Measurements from ENCODE around the gene DMRT1. TPM values are rescaled to one million over a fixed set of nuclear protein-coding genes. Genes with fewer than 3 reads are reported as not detected.
"Not testable (repeated sequence)": the region's sequence is repeated elsewhere in the genome, so short reads cannot be mapped to it uniquely, and the experiment has no call there.

DMRT1 gene
- total RNA-seq, 2 donors from 2014 or later = 0.26 TPM; not detected in 1

DNA sequence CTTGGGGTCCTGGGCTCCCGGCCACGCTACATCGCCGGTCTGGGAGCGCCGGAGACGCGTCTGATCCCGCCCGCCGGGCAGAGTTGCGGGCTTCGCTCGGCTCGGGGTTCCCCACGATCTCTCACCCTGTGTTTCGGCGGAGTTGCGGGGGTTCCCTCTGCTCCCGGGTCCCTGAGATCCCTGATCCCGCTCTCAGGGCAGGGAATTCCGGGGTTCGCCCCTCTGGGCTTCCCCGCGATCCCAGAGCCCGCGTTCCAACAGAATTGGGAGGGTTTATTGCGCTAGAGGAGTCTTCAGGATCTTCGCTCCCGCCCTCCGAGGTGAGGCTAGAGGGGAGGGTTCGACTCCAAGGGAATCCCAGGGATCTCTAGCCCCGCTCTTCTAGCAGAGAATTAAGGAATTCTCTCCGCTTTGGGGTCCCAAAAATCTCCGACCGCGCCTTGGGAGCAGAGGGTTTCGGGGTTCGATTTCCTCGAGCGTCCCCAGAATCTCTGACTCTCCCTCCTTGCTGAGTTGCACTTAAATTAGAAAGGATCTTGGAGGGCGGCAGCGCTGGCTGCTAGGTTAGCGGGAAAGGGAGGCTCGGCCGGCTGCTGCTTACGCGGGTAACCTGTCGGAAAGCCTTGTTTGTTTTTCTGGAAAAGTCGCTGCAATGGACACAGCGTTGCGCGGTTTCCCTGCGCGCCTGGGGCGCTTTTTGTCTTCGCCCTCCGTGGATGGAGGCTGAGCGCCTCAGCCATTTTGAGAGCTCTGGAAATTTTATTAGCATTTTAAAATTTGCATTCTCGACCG is 1.3 kb downstream of the DMRT1 start:
- Mint-ChIP-seq H3K4me1 (no peaks in the 10 kb centered on the region), H3K36me3 (ENCODE audit: low read depth) (no peaks in the 10 kb centered on the region), H3K27ac (no peak overlapping the region), H3K27me3 (peaks cover 46% of the 10 kb centered on the region), H3K4me3 (no peak overlapping the region), H3K9me3 (no peaks in the 10 kb centered on the region)
- no peak for ATAC-seq (replicated peaks)

DNA sequence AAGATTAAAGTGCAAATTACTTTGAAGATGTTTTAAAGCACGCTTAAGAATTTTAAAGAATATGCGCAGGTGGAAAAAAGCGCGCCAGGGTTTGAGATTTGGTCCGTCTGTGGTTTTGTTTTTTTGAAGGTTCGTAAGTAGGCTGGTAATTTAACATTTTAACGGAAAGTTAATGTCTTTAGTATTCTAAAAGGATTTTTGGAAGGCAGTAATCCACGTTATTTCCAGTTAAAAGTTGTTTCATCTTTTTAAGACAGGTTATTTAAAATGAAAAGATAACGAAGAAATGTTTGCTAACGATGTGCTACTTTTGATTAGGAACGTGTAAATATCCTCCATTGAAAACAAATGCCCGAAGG is 1.9 kb downstream of the DMRT1 start:
- Mint-ChIP-seq H3K27me3 (peaks cover 45% of the 10 kb centered on the region), H3K4me3 (no peak overlapping the region)

DNA sequence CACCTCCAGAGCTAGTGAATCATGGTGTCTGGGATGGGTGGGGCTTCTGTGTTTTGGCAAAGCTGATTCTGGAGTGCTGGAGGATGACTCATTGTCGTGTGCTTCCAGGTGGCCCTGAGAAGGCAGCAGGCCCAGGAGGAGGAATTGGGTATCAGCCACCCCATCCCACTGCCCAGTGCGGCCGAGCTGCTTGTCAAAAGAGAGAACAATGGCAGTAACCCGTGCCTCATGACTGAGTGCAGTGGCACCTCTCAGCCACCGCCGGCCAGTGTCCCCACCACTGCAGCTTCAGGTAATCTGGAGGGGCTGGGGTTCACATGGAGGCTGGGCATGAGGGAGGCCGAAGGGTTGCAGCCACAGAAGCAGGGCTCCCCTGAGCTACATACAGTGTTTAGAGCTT is 5.4 kb downstream of the DMRT1 start:
- no peak overlapping the region for H3K4me3 Mint-ChIP-seq
- no peaks in the 10 kb centered on the region for H3K9me3 Mint-ChIP-seq
- H3K4me1 Mint-ChIP-seq = no peaks in the 10 kb centered on the region
- no peaks in the 10 kb centered on the region for H3K36me3 Mint-ChIP-seq (ENCODE audit: low read depth)
- H3K27me3 Mint-ChIP-seq = peaks cover 36% of the 10 kb centered on the region
- ATAC-seq (replicated peaks) = no peak
- no peak overlapping the region for H3K27ac Mint-ChIP-seq

More for the DNA sequence above, 1.9 kb downstream of the DMRT1 start:
- Mint-ChIP-seq H3K27ac (no peak overlapping the region), H3K4me1 (no peaks in the 10 kb centered on the region), H3K9me3 (no peaks in the 10 kb centered on the region), H3K36me3 (ENCODE audit: low read depth) (no peaks in the 10 kb centered on the region)
- ATAC-seq (replicated peaks) = no peak

DNA sequence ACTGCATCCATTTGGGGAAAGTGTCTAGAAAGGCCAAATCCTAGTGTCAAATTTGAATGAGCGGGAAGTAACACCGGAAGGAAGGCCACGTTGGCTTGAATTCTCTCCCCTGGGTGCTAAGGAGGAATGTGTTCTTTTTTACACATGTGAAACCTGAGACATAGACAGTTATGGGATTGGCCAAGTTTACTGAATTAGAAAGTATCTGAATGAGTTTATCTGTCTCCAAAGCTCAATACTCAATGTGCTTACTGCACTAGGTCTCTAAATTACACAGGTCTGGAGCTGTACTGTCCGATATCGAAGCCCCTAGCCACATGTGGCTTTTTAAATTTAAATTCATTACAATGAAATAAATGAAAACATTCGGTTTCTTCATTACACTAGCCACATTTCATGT is 6.0 kb downstream of the DMRT1 start:
- H3K4me3 Mint-ChIP-seq = no peak overlapping the region
- H3K4me1 Mint-ChIP-seq = no peaks in the 10 kb centered on the region
- H3K36me3 Mint-ChIP-seq (ENCODE audit: low read depth) = no peaks in the 10 kb centered on the region
- no peak overlapping the region for H3K27ac Mint-ChIP-seq
- no peaks in the 10 kb centered on the region for H3K9me3 Mint-ChIP-seq
- peak; percentile 54 for ATAC-seq (replicated peaks)
- peaks cover 39% of the 10 kb centered on the region for H3K27me3 Mint-ChIP-seq

DNA sequence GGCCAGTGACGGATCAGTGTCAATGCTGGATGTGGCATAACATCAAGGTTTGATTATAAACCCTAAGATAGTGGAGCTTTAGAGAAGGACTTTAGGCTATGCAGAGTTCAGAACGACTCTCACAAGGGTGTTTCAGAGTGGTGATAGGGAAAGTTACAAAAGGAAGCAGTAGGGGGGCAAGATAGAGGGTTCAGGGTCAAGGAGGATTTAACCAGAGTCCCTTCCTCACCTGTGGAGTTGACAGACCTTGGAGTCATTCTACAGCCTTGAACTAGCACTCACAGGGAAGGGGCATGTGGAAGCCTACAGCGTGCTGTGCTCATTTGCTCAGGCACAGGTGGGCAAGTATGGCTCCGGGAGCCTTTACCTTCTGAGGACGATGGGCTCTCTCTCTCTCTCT is 7.9 kb downstream of the DMRT1 start:
- no peaks in the 10 kb centered on the region for H3K36me3 Mint-ChIP-seq (ENCODE audit: low read depth)

DNA sequence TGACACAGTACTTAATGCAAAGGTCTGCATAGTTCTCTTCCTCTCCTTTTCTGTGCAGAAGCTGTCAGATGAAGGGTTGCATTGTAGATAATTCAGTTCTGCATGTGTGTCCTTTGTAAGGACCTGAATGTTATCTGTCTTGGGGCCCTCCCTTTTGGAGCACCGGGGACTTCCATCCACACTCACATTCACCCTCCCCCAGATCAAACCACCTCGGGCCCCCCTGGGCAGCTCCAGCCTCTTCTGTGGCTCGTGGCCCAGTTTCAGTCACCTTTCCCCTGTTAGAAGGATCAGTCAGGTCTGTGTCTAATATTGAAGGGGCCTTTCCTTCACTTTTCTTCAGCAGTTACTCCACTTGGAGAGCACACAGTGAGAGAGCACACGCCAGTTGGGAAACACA is 11.0 kb downstream of the DMRT1 start:
- no peaks in the 10 kb centered on the region for H3K9me3 Mint-ChIP-seq
- H3K27ac Mint-ChIP-seq = no peak overlapping the region
- H3K36me3 Mint-ChIP-seq (ENCODE audit: low read depth) = no peaks in the 10 kb centered on the region
- peaks cover 19% of the 10 kb centered on the region for H3K27me3 Mint-ChIP-seq
- no peaks in the 10 kb centered on the region for H3K4me1 Mint-ChIP-seq
- no peak for ATAC-seq (replicated peaks)
- no peak overlapping the region for H3K4me3 Mint-ChIP-seq

More for the DNA sequence above, 7.9 kb downstream of the DMRT1 start:
- Mint-ChIP-seq H3K4me3 (no peak overlapping the region), H3K27me3 (peaks cover 29% of the 10 kb centered on the region), H3K9me3 (no peaks in the 10 kb centered on the region), H3K4me1 (no peaks in the 10 kb centered on the region), H3K27ac (no peak overlapping the region)
- no peak for ATAC-seq (replicated peaks)

DNA sequence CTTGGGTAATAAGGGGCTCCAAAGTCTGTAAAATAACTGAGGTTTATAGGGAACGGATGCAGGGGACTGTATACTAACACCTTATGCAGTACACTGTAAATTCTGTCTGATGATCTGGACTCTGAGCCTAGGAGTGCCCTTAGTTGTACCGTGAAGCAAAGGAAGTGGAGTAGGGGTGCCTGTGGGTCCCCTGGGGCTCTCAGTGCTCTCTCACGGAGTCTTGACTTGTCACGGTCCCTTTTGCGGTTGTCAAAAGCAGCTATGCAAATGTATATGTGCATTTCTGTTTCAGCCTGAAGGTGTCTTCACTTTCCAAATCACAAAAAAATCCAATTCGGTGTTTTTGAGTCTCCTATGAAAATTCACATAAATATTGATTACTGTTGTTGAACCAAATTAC is 17.8 kb downstream of the DMRT1 start:
- peaks cover 17% of the 10 kb centered on the region for H3K27me3 Mint-ChIP-seq
- no peaks in the 10 kb centered on the region for H3K36me3 Mint-ChIP-seq (ENCODE audit: low read depth)
- H3K9me3 Mint-ChIP-seq = peaks cover 8% of the 10 kb centered on the region

DNA sequence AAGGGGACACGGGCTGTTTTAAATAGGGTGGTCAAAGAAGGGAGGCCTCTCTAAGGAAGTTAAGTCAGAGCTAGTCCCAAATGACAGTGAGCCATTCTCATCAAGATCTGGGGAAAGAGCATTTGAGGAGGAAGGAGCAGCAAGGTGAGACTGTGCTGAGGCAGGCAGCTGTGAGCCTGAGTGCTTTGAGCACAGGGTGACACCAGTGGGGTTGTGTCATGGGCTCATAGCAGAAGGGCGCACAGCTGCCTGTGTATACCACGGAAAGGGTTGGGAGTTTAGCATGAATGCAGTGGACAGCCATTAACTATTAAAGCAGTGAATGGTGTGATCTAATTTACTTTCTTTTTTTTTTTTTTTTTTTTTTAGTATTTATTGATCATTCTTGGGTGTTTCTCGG is 19.2 kb downstream of the DMRT1 start:
- Mint-ChIP-seq H3K9me3 (peaks cover 8% of the 10 kb centered on the region), H3K4me1 (no peaks in the 10 kb centered on the region), H3K27me3 (peaks cover 21% of the 10 kb centered on the region), H3K4me3 (no peak overlapping the region), H3K36me3 (ENCODE audit: low read depth) (no peaks in the 10 kb centered on the region), H3K27ac (no peak overlapping the region)
- no peak for ATAC-seq (replicated peaks)

More for the DNA sequence above, 17.8 kb downstream of the DMRT1 start:
- no peak overlapping the region for H3K4me3 Mint-ChIP-seq
- ATAC-seq (replicated peaks) = no peak
- no peaks in the 10 kb centered on the region for H3K4me1 Mint-ChIP-seq
- no peak overlapping the region for H3K27ac Mint-ChIP-seq

DNA sequence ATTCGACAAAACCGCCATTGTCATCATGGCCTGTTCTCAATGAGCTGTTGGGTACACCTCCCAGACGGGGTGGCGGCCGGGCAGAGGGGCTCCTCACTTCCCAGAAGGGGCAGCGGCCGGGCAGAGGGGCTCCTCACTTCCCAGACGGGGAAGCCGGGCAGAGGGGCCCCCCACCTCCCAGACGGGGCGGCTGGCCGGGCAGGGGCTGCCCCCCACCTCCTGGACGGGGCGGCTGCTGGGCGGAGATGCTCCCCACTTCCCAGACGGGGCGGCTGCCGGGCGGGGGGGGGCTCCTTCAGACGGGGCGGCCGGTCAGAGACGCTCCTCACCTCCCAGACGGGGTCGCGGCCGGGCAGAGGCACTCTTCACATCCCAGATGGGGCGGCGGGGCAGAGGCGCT is 20.0 kb downstream of the DMRT1 start:
- ATAC-seq (replicated peaks); H3K9me3 Mint-ChIP-seq; H3K27ac Mint-ChIP-seq; H3K4me1 Mint-ChIP-seq; H3K36me3 Mint-ChIP-seq (ENCODE audit: low read depth); H3K4me3 Mint-ChIP-seq: not testable (repeated sequence)
- peaks cover 21% of the 10 kb centered on the region for H3K27me3 Mint-ChIP-seq

DNA sequence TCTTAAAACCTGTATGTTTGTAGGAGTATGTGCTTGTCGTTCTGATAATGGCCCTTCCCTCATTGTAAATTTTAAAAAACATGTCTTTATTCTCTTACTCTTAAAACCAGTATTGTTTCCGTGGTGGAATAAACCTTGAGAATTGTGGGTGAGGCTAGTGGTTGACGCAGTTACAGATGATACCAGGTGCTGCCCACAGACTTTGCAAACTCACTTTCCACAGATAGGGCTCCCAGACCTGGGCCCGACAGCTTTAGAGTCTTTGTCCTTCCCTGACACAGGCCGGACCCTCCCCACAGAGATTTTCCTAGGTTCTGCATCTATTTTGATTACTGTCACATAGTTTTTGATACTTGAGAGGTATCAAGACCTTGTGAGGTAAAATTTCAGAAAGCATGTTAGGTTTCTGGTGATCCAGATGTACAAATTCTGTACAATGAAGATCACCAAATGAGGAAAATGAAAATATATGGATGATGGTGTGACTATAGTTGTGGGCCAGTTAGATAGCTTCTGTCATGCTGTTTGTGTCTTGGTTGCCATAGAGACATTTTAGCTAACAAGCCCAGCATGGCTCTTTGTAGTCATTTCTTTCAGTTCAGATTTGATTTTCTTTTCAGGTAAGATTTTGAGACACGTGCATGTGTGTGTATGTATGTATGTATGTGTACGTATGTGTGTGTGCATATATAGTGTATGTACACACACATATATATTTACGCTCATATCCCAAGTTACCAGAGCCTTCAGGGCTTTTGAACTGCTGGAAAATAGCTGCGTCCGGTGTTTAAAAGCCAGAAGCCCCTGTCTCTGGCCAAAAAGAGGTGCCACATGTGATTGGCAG is 33.8 kb downstream of the DMRT1 start:
- no peaks in the 10 kb centered on the region for H3K36me3 Mint-ChIP-seq (ENCODE audit: low read depth)

DNA sequence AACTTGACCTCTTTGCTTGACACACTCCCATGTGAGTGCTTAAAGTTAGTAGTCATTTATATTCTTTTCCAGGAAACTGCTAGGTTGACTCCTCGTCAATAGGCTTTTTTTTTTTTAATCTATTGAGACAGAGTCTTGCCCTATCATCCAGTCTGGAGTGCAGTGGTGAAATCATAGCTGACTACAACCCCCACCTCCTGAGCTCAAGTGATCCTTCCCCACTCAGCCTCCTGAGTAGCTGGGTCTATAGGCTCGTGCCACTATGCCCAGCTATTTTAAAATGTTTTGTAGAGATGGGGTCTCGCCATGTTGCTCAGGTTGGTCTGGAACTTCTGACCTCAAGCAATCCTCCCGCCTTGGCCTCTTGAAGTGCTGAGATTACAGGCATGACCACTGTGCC is 34.9 kb downstream of the DMRT1 start:
- peaks cover 16% of the 10 kb centered on the region for H3K27me3 Mint-ChIP-seq
- H3K9me3 Mint-ChIP-seq = no peaks in the 10 kb centered on the region
- H3K4me3 Mint-ChIP-seq = no peak overlapping the region
- H3K4me1 Mint-ChIP-seq = no peaks in the 10 kb centered on the region
- no peak overlapping the region for H3K27ac Mint-ChIP-seq
- H3K36me3 Mint-ChIP-seq (ENCODE audit: low read depth) = no peaks in the 10 kb centered on the region
- ATAC-seq (replicated peaks) = no peak

More for the DNA sequence above, 33.8 kb downstream of the DMRT1 start:
- Mint-ChIP-seq H3K4me3 (no peak overlapping the region), H3K27me3 (peaks cover 7% of the 10 kb centered on the region), H3K4me1 (no peaks in the 10 kb centered on the region), H3K9me3 (no peaks in the 10 kb centered on the region), H3K27ac (no peak overlapping the region)
- ATAC-seq (replicated peaks) = no peak

DNA sequence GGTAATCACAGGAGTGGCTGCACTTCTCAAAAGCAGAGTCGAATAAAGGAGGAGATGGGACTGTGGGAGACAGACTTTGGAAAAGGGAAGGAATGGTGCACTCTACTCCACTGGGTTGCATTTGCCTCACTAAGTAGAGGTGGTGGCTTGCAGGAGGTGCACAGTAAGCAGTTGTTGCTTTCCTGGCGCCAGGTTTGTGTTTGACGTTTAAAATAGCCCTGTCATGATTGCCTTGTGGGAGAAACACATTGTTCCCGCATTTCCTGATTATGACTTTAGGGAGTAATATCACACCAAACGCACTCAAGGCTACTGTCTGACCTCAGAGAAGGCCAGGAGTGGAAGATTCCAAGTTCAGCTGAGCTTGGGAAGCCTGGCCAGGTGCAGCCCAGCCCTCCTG is 36.7 kb downstream of the DMRT1 start:
- no peak for ATAC-seq (replicated peaks)
- H3K4me3 Mint-ChIP-seq = no peak overlapping the region
- no peak overlapping the region for H3K27ac Mint-ChIP-seq
- H3K4me1 Mint-ChIP-seq = no peaks in the 10 kb centered on the region
- no peaks in the 10 kb centered on the region for H3K9me3 Mint-ChIP-seq
- H3K36me3 Mint-ChIP-seq (ENCODE audit: low read depth) = no peaks in the 10 kb centered on the region
- peaks cover 30% of the 10 kb centered on the region for H3K27me3 Mint-ChIP-seq

DNA sequence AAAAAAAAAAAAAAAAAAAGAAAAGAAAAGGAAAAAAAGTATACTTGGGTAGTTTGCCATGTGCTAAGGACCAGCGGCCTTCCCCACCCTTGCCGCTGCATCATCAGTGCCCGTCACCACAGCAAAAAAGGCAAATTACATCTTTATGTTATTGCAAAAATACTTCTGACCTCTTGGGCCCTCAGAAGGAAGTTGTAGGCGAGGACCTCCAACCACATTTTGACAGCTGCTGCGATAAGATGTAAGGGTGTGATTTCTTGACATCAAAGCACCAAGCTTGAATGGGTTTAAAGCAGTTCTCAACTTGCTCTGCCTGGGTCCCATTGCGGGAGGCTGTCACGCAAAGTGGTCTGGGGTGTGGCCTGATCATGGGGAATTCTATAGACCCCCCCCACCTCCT is 39.2 kb downstream of the DMRT1 start:
- no peak overlapping the region for H3K27ac Mint-ChIP-seq
- peaks cover 35% of the 10 kb centered on the region for H3K27me3 Mint-ChIP-seq
- ATAC-seq (replicated peaks) = no peak

DNA sequence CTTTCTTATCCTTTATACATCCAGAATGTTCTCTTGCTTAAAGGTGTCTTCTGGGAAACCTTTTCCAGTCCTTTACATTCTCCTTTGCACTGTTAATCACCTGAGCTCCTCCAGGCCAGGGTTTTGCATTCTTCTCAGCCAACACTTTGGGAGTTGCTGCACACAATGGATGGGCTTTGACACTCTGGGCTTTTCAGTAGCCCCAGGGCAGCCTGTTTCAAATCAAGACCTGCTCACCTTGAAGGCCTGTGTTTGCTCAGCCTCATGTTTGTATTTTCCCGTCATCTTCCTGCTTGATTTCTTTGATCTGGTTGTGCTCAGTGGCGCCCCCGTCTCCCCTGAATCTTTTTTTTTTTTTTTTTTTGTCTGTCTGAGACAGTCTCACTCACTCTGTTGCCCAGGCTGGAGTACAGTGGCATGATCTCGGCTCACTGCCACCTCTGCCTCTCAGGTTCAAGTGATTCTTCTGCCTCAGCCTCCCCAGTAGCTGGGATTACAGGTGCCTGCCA is 41.0 kb downstream of the DMRT1 start:
- H3K36me3 Mint-ChIP-seq (ENCODE audit: low read depth) = no peaks in the 10 kb centered on the region
- no peak for ATAC-seq (replicated peaks)
- H3K27me3 Mint-ChIP-seq = peaks cover 38% of the 10 kb centered on the region
- no peak overlapping the region for H3K4me3 Mint-ChIP-seq
- no peaks in the 10 kb centered on the region for H3K9me3 Mint-ChIP-seq
- H3K4me1 Mint-ChIP-seq = no peaks in the 10 kb centered on the region
- no peak overlapping the region for H3K27ac Mint-ChIP-seq

More for the DNA sequence above, 39.2 kb downstream of the DMRT1 start:
- Mint-ChIP-seq H3K4me3 (no peak overlapping the region), H3K9me3 (no peaks in the 10 kb centered on the region), H3K36me3 (ENCODE audit: low read depth) (no peaks in the 10 kb centered on the region), H3K4me1 (no peaks in the 10 kb centered on the region)

DNA sequence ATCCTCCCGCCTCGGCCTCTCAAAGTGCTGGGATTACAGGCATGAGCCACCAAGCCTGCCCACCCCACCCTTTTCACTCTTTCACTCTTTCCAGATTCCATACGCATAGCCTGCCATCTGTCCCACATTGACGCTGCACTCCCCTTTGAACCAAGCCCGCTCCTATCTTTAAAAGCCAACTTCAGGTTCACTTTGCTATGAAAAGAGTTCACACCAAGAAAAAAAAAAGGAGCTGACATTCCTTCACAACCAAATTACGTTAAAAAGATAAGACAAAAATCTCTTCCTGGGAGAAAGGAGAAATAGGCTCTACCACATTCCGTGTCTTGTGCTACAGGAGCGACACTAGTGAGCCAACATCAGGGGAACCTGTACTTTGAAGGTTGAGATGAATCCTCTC is 41.5 kb downstream of the DMRT1 start:
- ATAC-seq (replicated peaks) = no peak
- no peaks in the 10 kb centered on the region for H3K36me3 Mint-ChIP-seq (ENCODE audit: low read depth)

More for the DNA sequence above, 41.5 kb downstream of the DMRT1 start:
- no peaks in the 10 kb centered on the region for H3K9me3 Mint-ChIP-seq
- no peak overlapping the region for H3K4me3 Mint-ChIP-seq
- peaks cover 41% of the 10 kb centered on the region for H3K27me3 Mint-ChIP-seq
- H3K4me1 Mint-ChIP-seq = no peaks in the 10 kb centered on the region
- no peak overlapping the region for H3K27ac Mint-ChIP-seq
